Mammary epithelial cell (primary cell): ENCODE data around the gene MAP4K4.

Source experiments
- EZH2 ChIP-seq: IDR thresholded peaks from 2 replicates; pipeline ENCODE4 v1.6.1; 2012; ENCODE audit warnings: low read length, inconsistent platforms, borderline replicate concordance
- TF ChIP-seq, protein P1 (sequence below), 2 donors: IDR thresholded peaks in 1 of 2; conservative IDR thresholded peaks in 1 of 2; 2 replicates each; pipeline ENCODE4 v1.5.1; 2011 to 2012; ENCODE audit warnings: inconsistent platforms in 2 of 2, low read length in 2 of 2, mild to moderate bottlenecking in 2 of 2, control low read depth in 1 of 2, low read depth in 1 of 2; ENCODE audit not compliant: insufficient read depth in 1 of 2; ENCODE audit errors: extremely low read depth in 1 of 2

DNA sequence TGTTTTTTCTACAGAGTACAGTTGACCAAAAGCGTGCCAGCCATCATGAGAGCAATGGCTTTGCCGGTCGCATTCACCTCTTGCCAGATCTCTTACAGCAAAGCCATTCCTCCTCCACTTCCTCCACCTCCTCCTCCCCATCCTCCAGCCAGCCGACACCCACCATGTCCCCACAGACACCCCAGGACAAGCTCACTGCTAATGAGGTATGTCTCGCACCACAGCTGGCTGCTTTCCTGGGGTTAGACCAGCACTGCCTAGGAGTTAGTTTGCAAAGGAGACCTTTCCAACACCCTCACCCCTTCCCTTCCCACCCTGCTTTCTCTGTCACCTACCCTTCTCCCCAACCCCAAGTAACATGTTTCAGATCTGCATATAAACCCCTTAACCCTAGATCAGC lies 174.0 kb downstream of the MAP4K4 start:
- TF ChIP-seq, protein P1, sequence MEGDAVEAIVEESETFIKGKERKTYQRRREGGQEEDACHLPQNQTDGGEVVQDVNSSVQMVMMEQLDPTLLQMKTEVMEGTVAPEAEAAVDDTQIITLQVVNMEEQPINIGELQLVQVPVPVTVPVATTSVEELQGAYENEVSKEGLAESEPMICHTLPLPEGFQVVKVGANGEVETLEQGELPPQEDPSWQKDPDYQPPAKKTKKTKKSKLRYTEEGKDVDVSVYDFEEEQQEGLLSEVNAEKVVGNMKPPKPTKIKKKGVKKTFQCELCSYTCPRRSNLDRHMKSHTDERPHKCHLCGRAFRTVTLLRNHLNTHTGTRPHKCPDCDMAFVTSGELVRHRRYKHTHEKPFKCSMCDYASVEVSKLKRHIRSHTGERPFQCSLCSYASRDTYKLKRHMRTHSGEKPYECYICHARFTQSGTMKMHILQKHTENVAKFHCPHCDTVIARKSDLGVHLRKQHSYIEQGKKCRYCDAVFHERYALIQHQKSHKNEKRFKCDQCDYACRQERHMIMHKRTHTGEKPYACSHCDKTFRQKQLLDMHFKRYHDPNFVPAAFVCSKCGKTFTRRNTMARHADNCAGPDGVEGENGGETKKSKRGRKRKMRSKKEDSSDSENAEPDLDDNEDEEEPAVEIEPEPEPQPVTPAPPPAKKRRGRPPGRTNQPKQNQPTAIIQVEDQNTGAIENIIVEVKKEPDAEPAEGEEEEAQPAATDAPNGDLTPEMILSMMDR (conservative IDR thresholded peaks at IDR 0.05 in 1 of 2, IDR thresholded peaks at IDR 0.05 in 1 of 2; ENCODE audit: extremely low read depth in 1 of 2, insufficient read depth in 1 of 2, low read depth in 1 of 2, low read length in 2 of 2) = no peak
- no peak for TF ChIP-seq EZH2
